BLaER1 (cell line): ENCODE data around the gene CADM3.

Experiments
- H3K27ac ChIP-seq: shearing (Covaris generic); formaldehyde crosslinking; 2 replicates; pipeline ENCODE4 v1.8.1; 2022
- H3K27me3 ChIP-seq: shearing (Covaris generic); formaldehyde crosslinking; 2 replicates; pipeline ENCODE4 v1.8.1; 2022
- H3K36me3 ChIP-seq: shearing (Covaris generic); formaldehyde crosslinking; 2 replicates; pipeline ENCODE4 v1.8.1; 2022
- H3K4me1 ChIP-seq: shearing (Covaris generic); formaldehyde crosslinking; 2 replicates; pipeline ENCODE4 v1.8.1; 2022
- H3K4me2 ChIP-seq: shearing (Covaris generic); formaldehyde crosslinking; 2 replicates; pipeline ENCODE4 v1.8.1; 2022
- H3K4me3 ChIP-seq: shearing (Covaris generic); formaldehyde crosslinking; 2 replicates; pipeline ENCODE4 v1.8.1; 2022
- H3K9ac ChIP-seq: shearing (Covaris generic); formaldehyde crosslinking; 2 replicates; pipeline ENCODE4 v1.8.1; 2022
- H3K9me3 ChIP-seq: shearing (Covaris generic); formaldehyde crosslinking; 2 replicates; pipeline ENCODE4 v1.8.1; 2022
- H4K20me1 ChIP-seq: shearing (Covaris generic); formaldehyde crosslinking; 2 replicates; pipeline ENCODE4 v1.8.1; 2022
- Cebpa-rat ChIP-seq: shearing (Covaris generic); IDR thresholded peaks from 2 replicates; pipeline ENCODE4 v1.8.1; 2022

CADM3 gene

DNA sequence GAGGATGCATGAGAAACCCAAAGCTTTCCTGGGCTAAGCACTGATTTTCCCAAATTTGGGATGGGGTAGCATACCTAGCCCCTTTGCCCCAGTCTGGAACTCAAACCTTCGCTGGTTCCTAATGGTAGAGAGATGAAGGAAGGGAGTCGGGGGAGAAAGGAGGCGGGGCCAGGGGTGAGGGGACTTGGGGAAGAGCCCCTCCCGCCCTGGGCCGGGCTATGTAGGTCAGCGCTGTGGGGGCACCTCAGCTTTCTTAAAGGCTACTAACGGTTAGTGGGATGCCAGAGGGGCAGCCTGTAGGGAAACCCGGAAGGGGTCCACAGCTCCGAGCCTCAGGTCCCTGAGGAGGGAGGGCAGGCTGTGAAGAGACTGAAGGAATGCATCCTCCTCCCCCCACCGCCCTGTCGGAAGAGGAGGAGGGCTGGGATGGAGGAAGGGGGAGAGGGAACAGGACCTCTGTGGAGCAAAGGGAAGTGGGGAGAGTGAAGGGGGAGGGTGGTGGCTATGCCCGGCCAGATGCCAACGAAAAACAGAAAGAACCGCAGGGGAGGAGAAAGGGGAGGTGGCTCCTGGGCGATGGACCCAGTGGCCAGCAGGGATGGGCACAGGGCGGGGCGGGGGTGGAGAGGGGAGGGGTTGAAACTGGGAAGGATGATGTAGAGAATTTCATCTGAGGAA, 1.3 kb downstream of the CADM3 start:
- Histone ChIP-seq H3K27ac (no peak overlapping the region), H3K9ac (no peak overlapping the region), H3K27me3 (peaks cover 6% of the 10 kb centered on the region; the same call in 1 of the 2 replicates), H3K9me3 (no peaks in the 10 kb centered on the region), H3K4me3 (no peak overlapping the region), H3K4me2 (no peak overlapping the region), H3K36me3 (no peaks in the 10 kb centered on the region), H4K20me1 (no peaks in the 10 kb centered on the region), H3K4me1 (no peaks in the 10 kb centered on the region)
- no peak for TF ChIP-seq Cebpa-rat

DNA sequence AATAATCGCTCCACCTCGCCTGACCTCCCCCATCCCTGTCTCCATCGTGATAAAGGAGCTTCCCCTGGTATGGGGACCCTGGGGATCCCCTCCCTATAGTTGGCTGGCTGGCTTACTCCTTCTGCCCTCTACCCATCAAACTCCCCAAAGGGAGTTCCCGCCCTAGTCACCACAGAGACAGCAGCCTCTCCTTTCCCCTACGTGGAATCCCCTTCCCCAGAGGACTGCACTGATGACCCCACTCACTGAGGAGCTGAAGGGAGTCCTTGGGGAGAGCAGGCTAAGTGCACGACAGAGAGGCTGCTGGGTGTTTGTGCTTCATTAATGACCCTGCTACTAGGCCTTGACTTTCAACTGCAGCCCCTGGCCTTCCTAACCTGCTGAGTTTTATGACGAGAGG, 1.9 kb downstream of the CADM3 start:
- Histone ChIP-seq H3K9ac (no peak overlapping the region), H3K36me3 (no peaks in the 10 kb centered on the region), H3K9me3 (no peaks in the 10 kb centered on the region), H3K27me3 (peaks cover 6% of the 10 kb centered on the region; the same call in 1 of the 2 replicates), H3K27ac (no peak overlapping the region), H3K4me2 (no peak overlapping the region), H3K4me3 (no peak overlapping the region), H4K20me1 (no peaks in the 10 kb centered on the region), H3K4me1 (no peaks in the 10 kb centered on the region)
- no peak for TF ChIP-seq Cebpa-rat

DNA sequence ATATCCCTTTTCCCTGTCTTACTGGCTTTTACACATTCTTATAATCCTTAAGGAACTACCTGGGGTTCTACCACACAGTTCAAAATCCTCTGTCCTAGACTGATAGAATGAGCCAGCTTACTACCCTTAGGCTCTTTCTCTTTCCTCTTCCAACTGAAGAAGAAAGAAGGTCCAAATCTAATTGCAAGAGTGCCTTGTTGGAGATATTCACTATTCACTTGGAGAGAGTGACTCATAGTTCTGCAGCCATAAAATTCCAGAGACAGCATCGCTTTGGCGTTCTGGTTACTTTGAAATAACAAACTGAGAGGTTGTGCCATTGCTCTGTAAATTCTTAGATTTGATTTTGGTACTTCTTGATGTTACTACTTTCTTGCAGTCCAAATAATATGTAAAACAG, 4.2 kb downstream of the CADM3 start:
- no peaks in the 10 kb centered on the region for H3K9me3 ChIP-seq
- H3K4me1 ChIP-seq, result no peaks in the 10 kb centered on the region
- H3K4me2 ChIP-seq, result no peak overlapping the region
- H3K27me3 ChIP-seq, result peaks cover 6% of the 10 kb centered on the region; the same call in 1 of the 2 replicates
- TF ChIP-seq Cebpa-rat, result no peak
- no peak overlapping the region for H3K4me3 ChIP-seq
- H3K9ac ChIP-seq, result no peak overlapping the region
- no peaks in the 10 kb centered on the region for H4K20me1 ChIP-seq
- H3K27ac ChIP-seq, result no peak overlapping the region
- no peaks in the 10 kb centered on the region for H3K36me3 ChIP-seq

DNA sequence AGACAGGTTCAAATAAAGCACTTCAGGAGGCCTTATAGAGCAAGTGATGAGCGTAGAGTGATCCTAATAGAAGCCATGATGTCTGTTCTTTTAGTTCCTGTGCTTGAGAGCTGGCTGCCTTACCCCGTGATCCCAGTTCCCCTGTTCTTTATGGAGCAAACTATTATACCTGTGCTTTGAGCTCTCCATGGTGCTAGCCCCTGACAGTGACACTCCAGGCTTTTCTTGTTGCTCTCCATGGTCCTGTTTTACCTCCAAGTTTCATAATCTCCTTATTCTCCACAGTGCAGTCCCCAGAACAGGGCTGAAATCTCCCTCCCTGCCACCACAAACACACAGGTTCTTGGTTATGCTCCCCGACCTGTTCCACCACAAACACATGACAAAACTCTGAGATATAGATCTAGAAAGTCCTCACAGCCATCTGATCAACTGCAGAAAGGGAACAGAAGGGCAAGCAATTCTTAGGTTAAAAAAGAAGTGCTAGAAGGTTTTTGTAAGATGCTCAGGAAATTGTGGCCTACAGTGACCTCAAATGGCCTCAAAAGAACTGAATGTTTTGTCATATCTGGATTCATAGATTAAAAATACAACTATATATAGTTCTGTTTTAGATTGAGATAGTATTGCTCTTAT, 6.0 kb downstream of the CADM3 start:
- Histone ChIP-seq H3K4me1 (no peaks in the 10 kb centered on the region), H3K27me3 (peaks cover 1% of the 10 kb centered on the region; the same call in 1 of the 2 replicates), H3K4me2 (no peak overlapping the region), H3K36me3 (no peaks in the 10 kb centered on the region), H3K4me3 (no peak overlapping the region), H3K9ac (no peak overlapping the region), H4K20me1 (no peaks in the 10 kb centered on the region), H3K9me3 (no peaks in the 10 kb centered on the region), H3K27ac (no peak overlapping the region)
- TF ChIP-seq Cebpa-rat, result no peak

DNA sequence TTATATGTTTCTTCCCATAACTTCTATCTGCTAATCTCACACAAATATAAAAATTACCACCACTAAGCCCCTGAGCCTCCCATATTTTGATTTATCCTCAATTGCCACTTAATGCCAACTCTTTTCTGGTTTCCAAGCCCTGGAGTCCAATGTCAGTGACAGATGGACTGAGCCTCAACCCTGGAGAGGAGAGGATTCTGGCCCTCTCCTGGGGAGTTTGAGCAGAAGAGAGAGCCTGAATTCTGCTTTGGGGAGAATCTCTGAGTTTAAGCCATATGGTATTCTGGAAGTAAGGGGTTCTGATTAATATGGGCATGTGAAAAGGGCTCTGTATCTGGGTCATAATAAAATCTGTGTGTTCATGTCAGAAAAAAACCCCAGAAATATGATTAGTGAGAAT, 8.5 kb downstream of the CADM3 start:
- H3K4me2 ChIP-seq, result no peak overlapping the region
- no peak overlapping the region for H3K27ac ChIP-seq
- H4K20me1 ChIP-seq, result no peaks in the 10 kb centered on the region
- no peaks in the 10 kb centered on the region for H3K9me3 ChIP-seq
- H3K9ac ChIP-seq, result no peak overlapping the region
- H3K4me3 ChIP-seq, result no peak overlapping the region
- H3K4me1 ChIP-seq, result no peaks in the 10 kb centered on the region
- no peaks in the 10 kb centered on the region for H3K36me3 ChIP-seq
- TF ChIP-seq Cebpa-rat, result no peak
- H3K27me3 ChIP-seq, result no peaks in the 10 kb centered on the region

DNA sequence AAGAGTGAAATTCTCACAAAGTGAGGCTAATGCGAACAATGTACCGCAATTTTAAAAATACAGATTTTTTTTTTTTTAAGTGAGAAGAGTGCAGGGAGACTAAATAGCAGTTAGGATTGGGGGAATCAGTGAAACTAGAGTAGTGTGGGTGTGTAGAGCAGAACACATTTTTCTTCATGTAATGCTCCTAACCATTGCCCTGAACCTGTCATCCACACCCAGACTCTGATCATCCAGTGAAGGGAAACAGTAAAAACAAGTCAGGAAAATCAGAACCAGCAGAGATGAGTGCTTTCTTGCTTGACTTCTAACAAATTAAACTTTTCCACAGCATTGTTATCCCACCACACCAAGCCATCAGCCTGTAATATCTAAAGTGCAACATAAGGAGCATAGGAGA, 9.1 kb downstream of the CADM3 start:
- Histone ChIP-seq H3K36me3 (no peaks in the 10 kb centered on the region), H4K20me1 (no peaks in the 10 kb centered on the region), H3K4me2 (no peak overlapping the region), H3K27ac (no peak overlapping the region), H3K9me3 (no peaks in the 10 kb centered on the region), H3K27me3 (no peaks in the 10 kb centered on the region), H3K4me3 (no peak overlapping the region), H3K9ac (no peak overlapping the region), H3K4me1 (no peaks in the 10 kb centered on the region)
- no peak for TF ChIP-seq Cebpa-rat

DNA sequence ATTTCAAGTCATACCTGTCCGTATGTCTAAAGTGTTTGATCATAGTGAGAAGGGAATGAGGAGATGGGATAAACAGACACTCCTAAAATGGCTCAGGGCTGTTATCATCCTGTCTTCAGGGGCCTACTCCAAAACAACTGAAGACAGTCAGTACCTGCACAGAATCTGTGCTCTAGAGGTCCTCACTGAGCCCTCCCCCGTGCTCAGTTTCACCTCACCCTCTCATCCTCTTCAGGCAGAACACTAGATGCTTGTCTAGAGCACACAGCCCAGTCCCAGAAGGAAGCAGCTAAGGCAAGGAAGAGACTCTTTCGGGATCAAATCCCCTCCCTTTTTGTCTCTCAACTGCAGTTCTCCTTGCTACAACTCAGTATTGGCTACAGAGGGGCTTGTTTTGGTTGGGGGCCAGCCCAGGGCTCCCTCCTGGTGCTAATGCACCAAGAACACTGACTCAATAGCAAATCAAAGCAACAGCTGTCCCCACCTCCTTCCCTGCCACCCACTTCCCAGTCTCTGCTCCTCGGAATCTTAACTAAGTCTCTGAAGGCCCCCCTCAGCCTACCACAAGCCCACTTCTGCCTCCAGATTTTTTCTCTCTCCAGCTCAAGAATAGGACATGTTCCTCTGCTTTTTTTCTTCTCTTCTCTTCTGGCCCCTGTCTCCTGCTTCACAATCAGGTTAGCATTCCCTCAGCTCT, 10.1 kb downstream of the CADM3 start:
- Histone ChIP-seq H3K4me1 (no peaks in the 10 kb centered on the region), H4K20me1 (no peaks in the 10 kb centered on the region), H3K27me3 (no peaks in the 10 kb centered on the region), H3K27ac (no peak overlapping the region), H3K36me3 (no peaks in the 10 kb centered on the region), H3K9me3 (no peaks in the 10 kb centered on the region), H3K9ac (no peak overlapping the region), H3K4me2 (no peak overlapping the region), H3K4me3 (no peak overlapping the region)
- TF ChIP-seq Cebpa-rat, result no peak

DNA sequence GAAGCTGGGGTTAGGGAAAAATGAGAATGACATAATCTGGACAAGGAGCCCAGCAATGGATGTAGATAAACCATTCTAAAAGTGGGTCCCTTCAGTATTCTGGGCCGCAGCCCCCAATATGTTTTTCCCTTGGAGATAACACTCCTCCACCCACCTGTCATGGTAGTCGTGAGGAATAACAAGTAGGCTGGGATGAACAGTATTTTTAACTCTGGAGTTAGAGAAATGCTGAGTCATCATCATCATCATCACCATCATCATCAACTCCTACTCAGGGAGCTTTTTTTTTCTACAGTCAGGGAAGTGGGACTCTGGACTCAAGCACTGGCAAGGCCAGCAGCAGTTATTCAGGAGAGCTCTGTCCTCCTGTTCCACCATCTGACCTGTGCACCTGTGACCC, 12.8 kb downstream of the CADM3 start:
- Histone ChIP-seq H3K27me3 (peaks cover 23% of the 10 kb centered on the region), H3K27ac (no peak overlapping the region), H4K20me1 (no peaks in the 10 kb centered on the region), H3K4me1 (no peaks in the 10 kb centered on the region), H3K4me2 (no peak overlapping the region), H3K36me3 (no peaks in the 10 kb centered on the region), H3K4me3 (no peak overlapping the region), H3K9me3 (no peaks in the 10 kb centered on the region), H3K9ac (no peak overlapping the region)
- TF ChIP-seq Cebpa-rat, result no peak

DNA sequence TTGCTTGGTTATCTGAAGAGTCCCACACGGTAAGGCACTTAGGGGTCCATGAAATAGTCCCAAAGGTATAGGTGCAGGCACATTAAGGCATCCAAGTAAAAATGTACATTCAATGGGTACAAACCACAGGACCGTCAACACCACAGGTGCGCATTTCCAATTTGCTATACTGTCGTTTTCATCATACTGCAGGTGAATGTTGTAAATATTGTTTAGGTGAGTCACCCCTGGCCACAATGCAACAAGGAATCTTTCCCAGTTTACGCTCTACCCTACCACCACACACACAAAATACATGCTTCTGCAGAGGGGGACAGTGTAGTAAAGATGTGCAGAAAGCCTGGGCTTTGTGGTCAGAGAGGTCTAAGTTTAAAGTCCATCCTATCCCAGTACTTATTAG, 13.7 kb downstream of the CADM3 start:
- Histone ChIP-seq H3K9ac (no peak overlapping the region), H3K36me3 (no peaks in the 10 kb centered on the region), H3K4me1 (no peaks in the 10 kb centered on the region), H3K27ac (no peak overlapping the region), H3K4me3 (no peak overlapping the region), H3K27me3 (peaks cover 32% of the 10 kb centered on the region), H4K20me1 (no peaks in the 10 kb centered on the region), H3K4me2 (no peak overlapping the region), H3K9me3 (no peaks in the 10 kb centered on the region)
- no peak for TF ChIP-seq Cebpa-rat

DNA sequence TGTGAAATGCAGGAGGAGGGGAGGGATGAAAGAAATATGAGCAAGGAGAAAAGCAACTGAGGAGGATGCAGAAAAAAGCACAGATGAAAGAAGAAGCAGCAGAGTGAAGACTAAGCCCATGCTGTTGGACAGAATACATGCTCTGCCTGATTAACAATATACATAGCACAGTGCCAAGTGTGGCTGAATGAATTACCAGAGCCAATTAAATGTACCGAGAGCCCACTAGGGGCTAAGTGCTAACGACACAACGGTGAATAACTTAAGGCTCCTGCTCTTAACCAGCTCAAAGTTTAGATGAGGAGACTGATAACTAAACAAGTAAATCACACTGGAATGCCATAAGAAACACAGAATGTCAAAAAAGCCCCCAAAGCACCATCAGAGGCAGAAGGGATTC, 15.6 kb downstream of the CADM3 start:
- H3K4me3 ChIP-seq, result no peak overlapping the region
- no peaks in the 10 kb centered on the region for H4K20me1 ChIP-seq
- TF ChIP-seq Cebpa-rat, result no peak
- H3K4me1 ChIP-seq, result no peaks in the 10 kb centered on the region
- no peak overlapping the region for H3K4me2 ChIP-seq
- H3K27me3 ChIP-seq, result peaks cover 35% of the 10 kb centered on the region
- no peaks in the 10 kb centered on the region for H3K36me3 ChIP-seq
- no peaks in the 10 kb centered on the region for H3K9me3 ChIP-seq
- no peak overlapping the region for H3K27ac ChIP-seq
- H3K9ac ChIP-seq, result no peak overlapping the region
